HG02610 (cell line): Measurements from ENCODE around the gene TUFM.
"Not testable (repeated sequence)": the region's sequence is repeated elsewhere in the genome, so short reads cannot be mapped to it uniquely, and the experiment has no call there.

ENCODE experiments used
- ATAC-seq: cut with Tn5 transposase; IDR thresholded peaks from one replicate; pipeline ENCODE4 v1.9.1; 2021; ENCODE audit warnings: mild to moderate bottlenecking, moderate library complexity; ENCODE audit not compliant: unreplicated experiment

TUFM gene

GRCh38 chr16:28875134-28876018 is 29.2 kb upstream of the TUFM start:
- no peak for ATAC-seq

GRCh38 chr16:28874406-28874805 is 28.3 kb upstream of the TUFM start:
- no peak for ATAC-seq

GRCh38 chr16:28873543-28874201 is 27.5 kb upstream of the TUFM start:
- no peak for ATAC-seq

GRCh38 chr16:28872952-28873351 is 26.8 kb upstream of the TUFM start:
- no peak for ATAC-seq

- ATAC-seq: no peak
These were observed 23.1 kb upstream of the TUFM start for GRCh38 chr16:28869201-28869600.

- ATAC-seq: not testable (repeated sequence)
These were observed 21.5 kb upstream of the TUFM start for GRCh38 chr16:28867646-28868045.

GRCh38 chr16:28867241-28867640 is 21.1 kb upstream of the TUFM start:
- no peak for ATAC-seq

- ATAC-seq: no peak
These were observed 20.3 kb upstream of the TUFM start for GRCh38 chr16:28866454-28866804.

- no peak for ATAC-seq
These were observed 19.7 kb upstream of the TUFM start for GRCh38 chr16:28865722-28866453.

GRCh38 chr16:28865001-28865688 is 19.0 kb upstream of the TUFM start:
- ATAC-seq: no peak

- no peak for ATAC-seq
These were observed 18.0 kb upstream of the TUFM start for GRCh38 chr16:28863929-28864793.

GRCh38 chr16:28859326-28859725 is 13.2 kb upstream of the TUFM start:
- no peak for ATAC-seq

- no peak for ATAC-seq
These were observed 12.3 kb upstream of the TUFM start for GRCh38 chr16:28858421-28858820.

- no peak for ATAC-seq
These were observed 755 bp upstream of the TUFM start for GRCh38 chr16:28846933-28847273.

GRCh38 chr16:28845761-28846079 is 428 bp downstream of the TUFM start:
- no peak for ATAC-seq

GRCh38 chr16:28845293-28845692 is 855 bp downstream of the TUFM start:
- ATAC-seq: no peak

- ATAC-seq: no peak
These were observed 1.8 kb downstream of the TUFM start for GRCh38 chr16:28844226-28844885.

- no peak for ATAC-seq
These were observed 2.4 kb downstream of the TUFM start for GRCh38 chr16:28843766-28844165.

GRCh38 chr16:28842696-28843095 is 3.5 kb downstream of the TUFM start:
- no peak for ATAC-seq

- no peak for ATAC-seq
These were observed 6.2 kb downstream of the TUFM start for GRCh38 chr16:28839899-28840298.
